Activated CD8-positive, alpha-beta memory T cell treated with anti-CD3 and anti-CD28 coated beads for 24 hours (primary cell): ENCODE results near the gene SDK1.

Source experiments
- DNase-seq: peaks from one replicate; pipeline ENCODE4 v3.0.0-alpha.2; 2020

Gene SDK1

GRCh38 chr7:3415861-3416312 lies 114.8 kb downstream of the SDK1 start:
- DNase-seq = no peak

DNA sequence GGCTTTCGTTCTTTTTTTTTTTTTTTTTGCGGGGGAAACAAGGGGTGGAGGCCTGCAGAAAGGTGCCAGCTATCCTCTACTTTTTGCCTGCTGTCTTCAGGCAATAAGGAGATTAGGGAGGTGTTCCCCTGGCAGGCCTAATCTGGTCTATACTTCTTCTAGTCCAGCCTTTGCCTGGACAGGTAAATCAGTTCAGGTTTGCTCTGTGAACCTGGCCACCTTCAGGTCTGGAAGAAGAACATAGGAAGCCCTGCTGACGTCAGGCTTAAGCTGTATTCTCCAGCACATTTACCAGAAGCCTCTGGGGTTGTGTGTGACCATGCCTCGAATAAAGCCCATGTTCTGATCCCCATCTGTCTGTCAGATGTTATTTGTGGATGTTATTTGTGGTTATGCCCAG lies 115.4 kb downstream of the SDK1 start:
- DNase-seq = no peak

DNA sequence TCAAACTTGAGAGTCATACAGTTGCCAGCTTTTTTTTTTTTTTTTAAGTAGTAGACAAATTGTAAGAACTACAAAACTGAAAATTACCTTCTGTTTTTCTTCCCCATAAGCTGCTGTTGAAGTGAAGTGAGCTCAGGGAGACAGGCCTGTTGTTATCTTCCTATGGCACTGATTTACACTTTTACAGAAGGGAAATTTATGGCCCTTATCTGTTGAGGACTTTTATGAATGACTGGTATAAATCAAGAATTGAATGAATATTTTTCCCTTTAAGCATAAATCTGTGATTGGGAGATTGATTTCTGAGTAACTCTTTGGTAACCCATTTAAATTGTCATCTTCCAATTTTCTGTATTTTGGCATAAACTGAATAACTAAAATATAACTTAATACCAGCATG lies 124.0 kb downstream of the SDK1 start:
- no peak for DNase-seq

GRCh38 chr7:3426064-3426463 lies 125.0 kb downstream of the SDK1 start:
- DNase-seq = no peak

DNA sequence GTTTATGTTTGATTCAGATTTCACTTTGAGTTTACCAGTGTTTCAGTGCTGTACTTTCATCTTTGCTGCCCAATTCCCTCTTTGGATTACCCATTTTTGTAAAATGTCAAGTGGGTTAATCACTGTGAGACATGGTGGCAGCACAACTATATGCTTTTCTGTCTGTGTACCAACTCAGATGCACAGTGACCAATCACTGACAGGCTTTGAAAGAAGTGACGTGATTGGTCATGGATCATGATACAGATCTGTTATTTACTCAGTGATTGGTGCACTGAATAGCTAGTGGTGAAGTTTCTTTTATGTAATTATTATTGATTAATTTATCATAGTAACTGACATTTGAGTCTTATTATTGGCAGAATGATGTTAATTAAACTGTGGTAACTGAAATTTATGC lies 126.9 kb downstream of the SDK1 start:
- DNase-seq = no peak

DNA sequence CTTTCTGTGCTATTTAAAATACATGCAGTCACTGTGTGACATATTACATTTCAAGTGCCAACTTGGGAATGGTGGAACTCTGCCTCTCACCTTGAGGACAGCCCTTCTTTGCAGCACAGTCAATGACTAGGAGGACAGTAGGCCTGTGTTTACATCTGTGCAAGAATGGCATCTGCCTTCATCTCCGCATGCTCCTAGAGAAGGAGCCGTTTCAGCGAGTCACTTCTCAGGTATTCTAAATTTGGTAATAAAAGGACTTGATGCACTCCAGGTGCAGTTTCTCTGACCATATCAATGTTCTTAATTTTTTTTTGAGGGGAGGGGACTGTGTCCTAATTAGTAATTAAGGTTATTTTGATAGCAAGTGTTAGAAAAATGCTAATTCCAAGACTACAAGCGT lies 128.9 kb downstream of the SDK1 start:
- no peak for DNase-seq

- DNase-seq = no peak
These were observed 129.5 kb downstream of the SDK1 start for GRCh38 chr7:3430588-3430987.

DNA sequence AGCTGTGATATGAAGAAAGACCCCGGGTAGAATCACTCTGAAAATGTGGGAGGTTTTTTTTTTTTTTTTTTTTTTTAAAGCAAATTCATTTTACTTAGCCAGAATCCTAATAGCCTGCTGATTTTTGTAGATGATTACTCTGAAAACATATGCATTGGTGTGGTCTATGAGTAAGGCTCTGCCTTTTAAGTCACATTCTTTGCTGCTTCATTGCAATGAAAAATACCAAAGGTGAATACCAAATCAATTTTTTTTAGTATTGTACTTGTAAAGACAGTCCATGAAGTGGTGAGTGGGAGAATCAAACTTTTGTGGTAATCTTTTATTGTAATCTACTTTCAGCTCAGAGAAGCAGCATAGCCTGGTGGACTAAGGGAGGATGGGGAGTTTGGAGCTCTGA lies 130.3 kb downstream of the SDK1 start:
- no peak for DNase-seq

DNA sequence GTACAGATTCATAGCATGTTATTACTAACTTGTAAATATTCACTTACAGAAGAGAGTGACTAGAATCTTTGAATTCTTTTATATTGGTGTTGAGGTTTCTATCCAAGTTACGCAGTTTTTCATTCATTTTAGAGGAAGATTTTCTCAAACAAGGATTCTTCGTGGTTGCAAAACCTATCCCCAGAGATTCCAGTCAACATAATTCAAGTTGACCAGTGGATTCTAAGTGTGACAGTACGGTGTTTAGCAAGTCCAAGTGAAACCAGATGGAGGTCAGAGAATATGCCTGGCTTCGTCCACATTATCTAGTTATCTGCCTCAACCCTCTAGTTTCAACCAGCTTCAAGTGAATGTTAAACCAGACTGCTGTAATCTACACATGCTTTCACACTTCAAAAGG lies 131.9 kb downstream of the SDK1 start:
- no peak for DNase-seq

DNA sequence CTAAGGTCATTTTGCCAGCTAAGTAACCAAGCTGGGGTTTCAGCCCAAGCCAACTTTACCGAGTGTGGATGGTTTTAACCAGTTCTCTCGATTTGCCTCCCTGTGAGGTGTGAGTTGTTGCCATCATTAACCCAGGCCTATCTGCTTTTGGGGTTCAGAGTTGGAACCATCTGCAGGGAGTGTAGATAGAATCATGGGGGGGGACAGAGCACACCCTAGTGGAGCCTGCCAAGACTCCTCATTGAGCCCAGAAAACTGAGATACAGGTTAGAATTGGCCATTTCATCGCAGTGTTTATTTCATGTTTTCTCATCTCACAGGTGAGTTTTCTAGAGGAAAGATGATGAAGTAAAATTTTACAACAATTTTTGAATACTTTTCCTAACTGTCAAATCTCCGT lies 133.6 kb downstream of the SDK1 start:
- no peak for DNase-seq

DNA sequence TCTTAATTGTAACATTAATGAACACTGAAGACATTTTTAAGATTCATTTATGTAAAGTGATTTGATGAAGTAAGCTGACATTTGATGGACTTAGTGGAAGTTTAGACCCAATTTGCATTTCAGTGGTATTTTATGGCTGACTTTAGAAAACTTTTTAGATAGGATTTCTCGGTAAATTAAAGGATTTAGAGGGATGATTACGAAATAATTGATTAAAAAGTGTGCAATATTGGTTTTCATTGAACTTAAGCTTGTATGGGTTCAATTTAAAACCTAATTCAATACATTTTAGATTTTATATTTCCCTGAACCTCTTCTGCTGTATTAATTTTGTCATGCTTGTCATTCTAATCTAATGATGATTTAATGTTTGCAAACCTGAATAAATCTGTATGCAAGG lies 135.1 kb downstream of the SDK1 start:
- no peak for DNase-seq

- DNase-seq = no peak
These were observed 135.7 kb downstream of the SDK1 start for GRCh38 chr7:3436746-3437145.

DNA sequence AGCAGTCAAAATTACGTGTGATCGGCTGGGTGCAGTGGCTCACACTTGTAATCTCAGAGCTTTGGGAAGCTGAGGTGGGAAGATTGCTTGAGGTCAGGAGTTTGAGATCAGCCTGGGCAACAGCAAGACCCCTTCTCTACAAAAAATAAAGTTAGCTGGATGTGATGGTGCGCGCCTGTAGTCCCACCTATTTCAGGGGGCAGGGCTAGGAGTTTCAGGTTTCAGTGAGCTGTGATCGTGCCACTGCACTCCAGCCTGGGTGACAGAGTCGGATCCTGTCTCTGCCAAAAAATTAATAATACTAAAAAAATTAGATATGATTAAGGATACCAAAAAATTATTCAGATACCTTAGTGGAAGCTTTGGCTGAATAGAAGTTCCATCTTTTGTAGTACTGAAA lies 136.4 kb downstream of the SDK1 start:
- DNase-seq = no peak

DNA sequence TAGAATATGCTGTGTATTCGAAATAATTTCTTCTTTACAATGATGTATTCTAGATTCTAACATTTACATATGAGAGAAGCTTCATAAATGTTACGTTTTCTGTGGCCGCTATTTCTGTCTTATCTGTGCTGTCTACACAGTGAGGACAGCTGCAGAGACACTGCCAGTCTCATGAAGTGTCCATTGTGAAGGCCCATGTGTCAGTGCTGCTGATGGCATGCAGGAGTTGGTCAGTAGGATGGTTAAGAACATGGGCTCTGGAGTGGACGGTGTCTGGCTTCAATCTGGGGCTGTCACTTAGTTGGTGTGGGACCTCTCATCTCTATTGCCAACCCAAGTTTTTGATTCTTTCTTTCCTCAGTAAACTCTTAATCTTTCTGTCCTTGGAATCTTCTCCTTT lies 137.3 kb downstream of the SDK1 start:
- no peak for DNase-seq

GRCh38 chr7:3439333-3440030 lies 138.4 kb downstream of the SDK1 start:
- DNase-seq = no peak

DNA sequence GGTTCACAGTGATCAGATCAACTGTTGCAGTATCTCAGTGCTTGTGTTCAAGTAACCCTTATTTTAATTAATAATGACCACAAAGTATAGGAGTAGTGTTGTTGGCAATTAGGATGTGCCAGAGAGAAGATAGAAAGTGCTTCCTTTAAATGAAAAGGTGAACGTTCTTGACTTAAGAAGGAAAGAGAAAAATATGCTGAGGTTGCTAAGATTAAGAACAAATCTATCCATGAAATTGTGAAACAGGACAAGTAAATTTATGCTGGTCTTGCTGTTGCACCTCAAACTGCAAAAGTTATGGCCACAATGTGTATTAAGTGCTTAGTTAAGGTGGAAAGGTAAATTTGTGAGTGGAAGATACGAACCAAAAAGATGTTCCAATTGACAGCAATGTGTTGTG lies 139.5 kb downstream of the SDK1 start:
- no peak for DNase-seq

- DNase-seq = no peak
These were observed 142.7 kb downstream of the SDK1 start for GRCh38 chr7:3443716-3444115.

- no peak for DNase-seq
These were observed 145.7 kb downstream of the SDK1 start for GRCh38 chr7:3446786-3447185.

- DNase-seq = no peak
These were observed 150.6 kb downstream of the SDK1 start for GRCh38 chr7:3451701-3452100.

DNA sequence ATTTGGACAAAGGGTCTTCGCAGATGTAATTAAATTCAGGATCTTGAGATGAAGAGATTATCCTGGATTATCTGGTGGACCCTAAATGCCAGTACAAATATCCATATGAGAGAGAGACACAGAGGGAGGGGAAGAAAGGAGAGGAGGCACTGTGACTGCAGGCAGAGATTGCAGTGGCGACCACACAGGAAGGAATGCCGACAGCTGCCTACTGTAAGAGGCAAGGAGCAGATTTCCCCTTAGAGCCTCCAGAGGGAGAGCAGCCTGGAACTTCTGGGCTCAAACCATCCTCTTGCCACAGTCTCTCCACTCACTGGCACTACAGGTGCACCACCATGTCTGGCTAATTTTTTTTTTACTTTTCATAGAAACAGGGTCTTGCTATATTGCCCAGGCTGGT lies 152.3 kb downstream of the SDK1 start:
- no peak for DNase-seq

GRCh38 chr7:3455806-3456595 lies 154.9 kb downstream of the SDK1 start:
- no peak for DNase-seq

- DNase-seq = no peak
These were observed 158.1 kb downstream of the SDK1 start for GRCh38 chr7:3459111-3459510.

GRCh38 chr7:3461923-3462322 lies 160.9 kb downstream of the SDK1 start:
- DNase-seq = peak; percentile 71

- DNase-seq = no peak
These were observed 162.6 kb downstream of the SDK1 start for GRCh38 chr7:3463696-3464095.
